DOHH2 (cell line): ENCODE results near the gene NGLY1.

Source experiments
- H3F3A ChIP-seq: fragments of 200-600 bp; sonication (generic), shearing (Covaris generic); 2 replicates; pipeline ENCODE4 v1.6.0; 2016; ENCODE audit warnings: antibody characterized with exemption, mild to moderate bottlenecking; ENCODE audit not compliant: control insufficient read depth, insufficient read depth
- H3K27ac ChIP-seq: fragments of 200-600 bp; sonication (generic); 2 replicates; pipeline ENCODE4 v1.5.1; 2014; ENCODE audit warnings: low read depth, mild to moderate bottlenecking, low read length, moderate library complexity
- H3K27me3 ChIP-seq: fragments of 200-600 bp; sonication (generic); 2 replicates; pipeline ENCODE4 v1.6.1; 2014; ENCODE audit warnings: mild to moderate bottlenecking, low read length, mixed read lengths; ENCODE audit not compliant: control insufficient read depth
- H3K36me3 ChIP-seq: fragments of 200-600 bp; sonication (generic); 2 replicates; pipeline ENCODE4 v1.6.1; 2014; ENCODE audit warnings: mild to moderate bottlenecking, low read length, moderate library complexity, mixed read lengths; ENCODE audit not compliant: control insufficient read depth
- H3K4me1 ChIP-seq: fragments of 200-600 bp; sonication (generic); 2 replicates; pipeline ENCODE4 v1.6.1; 2014; ENCODE audit warnings: mild to moderate bottlenecking, low read length, mixed read lengths; ENCODE audit not compliant: control insufficient read depth
- H3K4me2 ChIP-seq: fragments of 200-600 bp; sonication (generic); 2 replicates; pipeline ENCODE4 v1.6.0; 2014; ENCODE audit warnings: mild to moderate bottlenecking, low read length, moderate library complexity
- H3K4me3 ChIP-seq: fragments of 200-600 bp; sonication (generic); 2 replicates; pipeline ENCODE4 v1.5.1; 2014; ENCODE audit warnings: mild to moderate bottlenecking, low read length, mixed read lengths
- H3K79me2 ChIP-seq: fragments of 200-600 bp; sonication (generic); 2 replicates; pipeline ENCODE4 v1.6.1; 2014; ENCODE audit warnings: mild to moderate bottlenecking, low read length, mixed read lengths; ENCODE audit not compliant: control insufficient read depth
- H3K9me2 ChIP-seq: fragments of 200-600 bp; sonication (generic); replicated peaks from 2 replicates; pipeline ENCODE4 v1.6.1; 2014; ENCODE audit warnings: mild to moderate bottlenecking, low read length, mixed read lengths; ENCODE audit not compliant: control insufficient read depth
- H3K9me3 ChIP-seq: fragments of 200-600 bp; sonication (generic); 2 replicates; pipeline ENCODE4 v1.6.1; 2014; ENCODE audit warnings: antibody characterized with exemption, low read length, mixed read lengths; ENCODE audit not compliant: control insufficient read depth, insufficient read depth
- H4K20me1 ChIP-seq: fragments of 200-600 bp; sonication (generic); 2 replicates; pipeline ENCODE4 v1.6.0; 2014; ENCODE audit warnings: low read depth, mild to moderate bottlenecking, antibody characterized with exemption, low read length, moderate library complexity; ENCODE audit not compliant: control insufficient read depth, insufficient read depth
- EZH2phosphoT487 ChIP-seq: fragments of 200-600 bp; sonication (generic); IDR thresholded peaks from 2 replicates; pipeline ENCODE4 v1.6.1; 2017; ENCODE audit warnings: borderline replicate concordance, mild to moderate bottlenecking, antibody characterized with exemption, low read length, moderate library complexity, mixed read lengths
- TF ChIP-seq, protein P1 (sequence below): fragments of 200-600 bp; sonication (generic); IDR thresholded peaks from one replicate; pipeline ENCODE4 v1.5.1; 2014; ENCODE audit warnings: antibody characterized with exemption, mild to moderate bottlenecking, low read depth, low read length; ENCODE audit not compliant: poor library complexity, severe bottlenecking

Gene NGLY1

GRCh38 chr3:25768851-25769250 is 14.4 kb downstream of the NGLY1 start:
- Histone ChIP-seq H3F3A (0 out of 2 replicates have a peak, but pooled peaks cover 3% of the 10 kb centered on the region), H3K36me3 (peaks cover 78% of the 10 kb centered on the region), H3K79me2 (peaks cover 74% of the 10 kb centered on the region), H3K9me3 (peaks cover 22% of the 10 kb centered on the region; the same call in 1 of the 2 replicates), H3K4me3 (no peak overlapping the region), H4K20me1 (no peaks in the 10 kb centered on the region), H3K27me3 (no peaks in the 10 kb centered on the region), H3K27ac (no peak overlapping the region), H3K4me2 (no peak overlapping the region; the same call in 1 of the 2 replicates), H3K9me2 (no peaks in the 10 kb centered on the region), H3K4me1 (peaks cover 26% of the 10 kb centered on the region)
- TF ChIP-seq, protein P1, sequence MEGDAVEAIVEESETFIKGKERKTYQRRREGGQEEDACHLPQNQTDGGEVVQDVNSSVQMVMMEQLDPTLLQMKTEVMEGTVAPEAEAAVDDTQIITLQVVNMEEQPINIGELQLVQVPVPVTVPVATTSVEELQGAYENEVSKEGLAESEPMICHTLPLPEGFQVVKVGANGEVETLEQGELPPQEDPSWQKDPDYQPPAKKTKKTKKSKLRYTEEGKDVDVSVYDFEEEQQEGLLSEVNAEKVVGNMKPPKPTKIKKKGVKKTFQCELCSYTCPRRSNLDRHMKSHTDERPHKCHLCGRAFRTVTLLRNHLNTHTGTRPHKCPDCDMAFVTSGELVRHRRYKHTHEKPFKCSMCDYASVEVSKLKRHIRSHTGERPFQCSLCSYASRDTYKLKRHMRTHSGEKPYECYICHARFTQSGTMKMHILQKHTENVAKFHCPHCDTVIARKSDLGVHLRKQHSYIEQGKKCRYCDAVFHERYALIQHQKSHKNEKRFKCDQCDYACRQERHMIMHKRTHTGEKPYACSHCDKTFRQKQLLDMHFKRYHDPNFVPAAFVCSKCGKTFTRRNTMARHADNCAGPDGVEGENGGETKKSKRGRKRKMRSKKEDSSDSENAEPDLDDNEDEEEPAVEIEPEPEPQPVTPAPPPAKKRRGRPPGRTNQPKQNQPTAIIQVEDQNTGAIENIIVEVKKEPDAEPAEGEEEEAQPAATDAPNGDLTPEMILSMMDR = no peak
- no peak for TF ChIP-seq EZH2phosphoT487

DNA sequence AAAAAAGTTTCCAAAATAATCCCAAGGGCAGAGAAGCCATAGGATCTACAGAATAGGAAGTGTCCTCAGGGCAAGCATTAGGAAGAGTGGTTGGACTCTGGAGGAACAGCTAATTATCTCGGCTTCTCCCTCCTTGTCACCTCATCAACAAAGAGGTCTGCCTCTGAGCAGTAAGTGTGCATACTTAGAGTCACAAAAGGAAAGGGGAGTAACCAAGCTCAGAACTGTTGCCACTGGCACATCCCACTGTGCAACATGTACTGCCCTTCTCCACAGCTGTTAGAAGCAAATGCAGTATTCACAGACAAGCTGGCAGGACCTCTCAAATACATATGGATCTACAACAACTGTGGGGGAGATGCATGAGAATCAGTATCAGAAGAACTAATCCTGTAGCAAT is 31.5 kb downstream of the NGLY1 start:
- H3K27me3 ChIP-seq = no peaks in the 10 kb centered on the region
- no peaks in the 10 kb centered on the region for H4K20me1 ChIP-seq
- no peaks in the 10 kb centered on the region for H3F3A ChIP-seq
- H3K4me3 ChIP-seq = no peak overlapping the region
- H3K27ac ChIP-seq = no peak overlapping the region
- H3K36me3 ChIP-seq = peaks cover 81% of the 10 kb centered on the region
- no peak for TF ChIP-seq EZH2phosphoT487
- TF ChIP-seq, protein P1 = no peak
- H3K9me3 ChIP-seq = no peaks in the 10 kb centered on the region
- no peaks in the 10 kb centered on the region for H3K9me2 ChIP-seq
- peaks cover 13% of the 10 kb centered on the region for H3K79me2 ChIP-seq
- no peak overlapping the region for H3K4me2 ChIP-seq
- H3K4me1 ChIP-seq = no peaks in the 10 kb centered on the region

GRCh38 chr3:25751048-25751447 is 32.2 kb downstream of the NGLY1 start:
- no peak overlapping the region for H3K27ac ChIP-seq
- H3K36me3 ChIP-seq = peaks cover 80% of the 10 kb centered on the region

More at GRCh38 chr3:25751048-25751447, 32.2 kb downstream of the NGLY1 start:
- Histone ChIP-seq H3K27me3 (no peaks in the 10 kb centered on the region), H3F3A (no peaks in the 10 kb centered on the region), H3K4me3 (no peak overlapping the region), H3K9me3 (no peaks in the 10 kb centered on the region), H3K79me2 (peaks cover 10% of the 10 kb centered on the region), H3K9me2 (no peaks in the 10 kb centered on the region), H3K4me1 (no peaks in the 10 kb centered on the region), H3K4me2 (no peak overlapping the region), H4K20me1 (no peaks in the 10 kb centered on the region)
- TF ChIP-seq EZH2phosphoT487 = no peak
- TF ChIP-seq, protein P1 = no peak
